Endothelial cell (in vitro differentiated cells): ENCODE data around the gene CHRNE. TPM values are rescaled to one million over a fixed set of nuclear protein-coding genes. Genes with fewer than 3 reads are reported as not detected.

ENCODE experiments used
- DNase-seq: peaks from one replicate; pipeline ENCODE4 v3.0.0; 2021; ENCODE audit warnings: low spot score
- H3K27ac Mint-ChIP-seq: one replicate; pipeline ENCODE4 v1.8.0; 2021; ENCODE audit warnings: mixed read lengths, inconsistent platforms; ENCODE audit not compliant: unreplicated experiment
- H3K27me3 Mint-ChIP-seq: one replicate; pipeline ENCODE4 v1.8.0; 2021; ENCODE audit warnings: mild to moderate bottlenecking, moderate library complexity, mixed read lengths, inconsistent platforms; ENCODE audit not compliant: unreplicated experiment
- H3K36me3 Mint-ChIP-seq: one replicate; pipeline ENCODE4 v1.8.0; 2021; ENCODE audit warnings: mild to moderate bottlenecking, low read depth, mixed read lengths, inconsistent platforms; ENCODE audit not compliant: unreplicated experiment
- H3K4me1 Mint-ChIP-seq: one replicate; pipeline ENCODE4 v1.8.0; 2021; ENCODE audit warnings: mild to moderate bottlenecking, mixed read lengths, inconsistent platforms; ENCODE audit not compliant: unreplicated experiment
- H3K4me3 Mint-ChIP-seq: one replicate; pipeline ENCODE4 v1.8.0; 2021; ENCODE audit warnings: mild to moderate bottlenecking, mixed read lengths, inconsistent platforms; ENCODE audit not compliant: unreplicated experiment
- H3K9me3 Mint-ChIP-seq: one replicate; pipeline ENCODE4 v1.8.0; 2021; ENCODE audit warnings: mixed read lengths, inconsistent platforms; ENCODE audit not compliant: unreplicated experiment
- total RNA-seq: library from RNA; stranded (reverse); fragmentation: NEBNext Ultra II Directional; extraction: Animal tissue kit (Norgen Biotek cat#: 25700); gene quantifications from one replicate; pipeline ENCODE4 v1.2.1, GENCODE V29; 2021; ENCODE audit not compliant: unreplicated experiment
- TF ChIP-seq, protein P1 (sequence below): fragments of 200-600 bp; sonication (generic); IDR thresholded peaks from one replicate; pipeline ENCODE4 v1.5.0; 2021; ENCODE audit warnings: antibody characterized with exemption; ENCODE audit not compliant: unreplicated experiment

Gene CHRNE
- total RNA-seq, 1 donor from 2014 or later, result 1.2 TPM

DNA sequence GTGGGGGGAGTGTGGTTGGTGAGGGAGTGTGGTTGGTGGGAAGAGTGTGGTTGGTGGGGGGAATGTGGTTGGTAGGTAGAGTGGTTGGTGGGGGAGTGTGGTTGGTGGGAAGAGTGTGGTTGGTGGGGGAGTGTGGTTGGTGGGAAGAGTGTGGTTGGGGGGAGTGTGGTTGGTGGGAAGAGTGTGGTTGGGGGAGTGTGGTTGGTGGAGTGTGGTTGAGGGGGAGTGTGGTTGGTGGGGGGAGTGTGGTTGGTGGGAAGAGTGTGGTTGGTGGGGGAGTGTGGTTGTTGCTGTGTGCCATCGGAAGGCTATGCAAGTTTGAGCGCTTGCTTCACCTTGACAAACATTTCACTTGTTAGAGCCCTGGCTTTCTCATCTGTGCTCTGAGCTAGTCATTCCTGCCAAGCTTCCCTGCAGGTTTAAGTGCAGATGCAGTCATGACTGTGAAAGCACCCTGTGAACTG lies 49.7 kb downstream of the CHRNE start:
- no peak overlapping the region for H3K4me3 Mint-ChIP-seq
- peaks cover 17% of the 10 kb centered on the region for H3K36me3 Mint-ChIP-seq
- H3K4me1 Mint-ChIP-seq, result peaks cover 60% of the 10 kb centered on the region
- no peaks in the 10 kb centered on the region for H3K9me3 Mint-ChIP-seq
- no peak for DNase-seq
- peaks cover 17% of the 10 kb centered on the region for H3K27me3 Mint-ChIP-seq
- TF ChIP-seq, protein P1, sequence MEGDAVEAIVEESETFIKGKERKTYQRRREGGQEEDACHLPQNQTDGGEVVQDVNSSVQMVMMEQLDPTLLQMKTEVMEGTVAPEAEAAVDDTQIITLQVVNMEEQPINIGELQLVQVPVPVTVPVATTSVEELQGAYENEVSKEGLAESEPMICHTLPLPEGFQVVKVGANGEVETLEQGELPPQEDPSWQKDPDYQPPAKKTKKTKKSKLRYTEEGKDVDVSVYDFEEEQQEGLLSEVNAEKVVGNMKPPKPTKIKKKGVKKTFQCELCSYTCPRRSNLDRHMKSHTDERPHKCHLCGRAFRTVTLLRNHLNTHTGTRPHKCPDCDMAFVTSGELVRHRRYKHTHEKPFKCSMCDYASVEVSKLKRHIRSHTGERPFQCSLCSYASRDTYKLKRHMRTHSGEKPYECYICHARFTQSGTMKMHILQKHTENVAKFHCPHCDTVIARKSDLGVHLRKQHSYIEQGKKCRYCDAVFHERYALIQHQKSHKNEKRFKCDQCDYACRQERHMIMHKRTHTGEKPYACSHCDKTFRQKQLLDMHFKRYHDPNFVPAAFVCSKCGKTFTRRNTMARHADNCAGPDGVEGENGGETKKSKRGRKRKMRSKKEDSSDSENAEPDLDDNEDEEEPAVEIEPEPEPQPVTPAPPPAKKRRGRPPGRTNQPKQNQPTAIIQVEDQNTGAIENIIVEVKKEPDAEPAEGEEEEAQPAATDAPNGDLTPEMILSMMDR, result no peak
- H3K27ac Mint-ChIP-seq, result no peak overlapping the region

DNA sequence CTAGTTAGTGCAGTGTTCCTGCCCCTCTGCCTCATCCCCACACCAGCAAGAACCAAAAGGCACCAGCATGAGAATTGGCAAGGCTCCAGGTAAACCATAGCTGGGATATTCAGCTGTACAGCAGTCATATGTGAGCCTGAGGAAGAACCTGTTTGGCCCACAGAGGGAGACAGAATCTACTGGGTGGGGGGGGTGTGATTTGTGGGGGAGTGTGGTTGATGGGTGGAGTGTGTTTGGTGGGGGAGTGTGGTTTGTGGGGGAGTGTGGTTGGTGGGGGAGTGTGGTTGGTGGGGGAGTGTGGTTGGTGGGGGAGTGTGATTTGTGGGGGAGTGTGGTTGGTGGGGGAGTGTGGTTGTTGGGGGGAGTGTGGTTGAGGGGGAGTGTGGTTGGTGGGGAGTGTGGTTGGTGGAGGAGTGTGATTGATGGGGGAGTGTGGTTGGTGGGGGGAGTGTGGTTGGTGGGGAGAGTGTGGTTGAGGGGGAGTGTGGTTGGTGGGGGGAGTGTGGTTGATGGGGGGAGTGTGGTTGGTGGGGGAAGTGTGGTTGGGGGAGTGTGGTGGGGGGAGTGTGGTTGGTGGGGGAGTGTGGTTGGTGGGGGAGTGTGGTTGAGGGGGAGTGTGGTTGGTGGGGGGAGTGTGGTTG lies 50.2 kb downstream of the CHRNE start:
- Mint-ChIP-seq H3K27ac (no peak overlapping the region), H3K27me3 (peaks cover 16% of the 10 kb centered on the region), H3K4me1 (peaks cover 60% of the 10 kb centered on the region), H3K9me3 (no peaks in the 10 kb centered on the region), H3K36me3 (peaks cover 16% of the 10 kb centered on the region), H3K4me3 (no peak overlapping the region)
- DNase-seq, result no peak
- TF ChIP-seq, protein P1, result no peak

DNA sequence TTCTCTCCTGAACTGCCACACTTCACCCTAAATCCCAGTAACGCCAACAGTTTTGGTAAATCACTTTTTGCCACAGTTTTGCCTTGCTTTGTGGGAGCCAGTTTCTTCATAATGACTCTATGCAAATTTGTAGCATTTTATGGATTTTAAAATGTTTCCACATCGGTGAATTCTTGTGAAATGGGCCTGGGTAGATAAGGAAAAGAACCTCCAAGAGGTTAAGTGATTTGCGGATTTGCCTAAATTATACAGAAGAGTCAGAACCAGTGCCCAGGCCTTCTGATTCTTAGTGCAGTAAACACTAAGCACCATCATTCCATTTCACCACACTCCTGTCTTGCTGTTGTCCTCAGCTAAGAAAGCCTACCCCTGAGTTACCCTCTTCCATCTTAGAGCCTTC lies 51.8 kb downstream of the CHRNE start:
- no peaks in the 10 kb centered on the region for H3K9me3 Mint-ChIP-seq
- H3K27me3 Mint-ChIP-seq, result peaks cover 8% of the 10 kb centered on the region
- H3K4me3 Mint-ChIP-seq, result no peak overlapping the region
- peak overlapping the region; percentile 55 for H3K27ac Mint-ChIP-seq
- TF ChIP-seq, protein P1, result no peak
- DNase-seq, result no peak
- H3K36me3 Mint-ChIP-seq, result peaks cover 13% of the 10 kb centered on the region
- peaks cover 48% of the 10 kb centered on the region for H3K4me1 Mint-ChIP-seq

DNA sequence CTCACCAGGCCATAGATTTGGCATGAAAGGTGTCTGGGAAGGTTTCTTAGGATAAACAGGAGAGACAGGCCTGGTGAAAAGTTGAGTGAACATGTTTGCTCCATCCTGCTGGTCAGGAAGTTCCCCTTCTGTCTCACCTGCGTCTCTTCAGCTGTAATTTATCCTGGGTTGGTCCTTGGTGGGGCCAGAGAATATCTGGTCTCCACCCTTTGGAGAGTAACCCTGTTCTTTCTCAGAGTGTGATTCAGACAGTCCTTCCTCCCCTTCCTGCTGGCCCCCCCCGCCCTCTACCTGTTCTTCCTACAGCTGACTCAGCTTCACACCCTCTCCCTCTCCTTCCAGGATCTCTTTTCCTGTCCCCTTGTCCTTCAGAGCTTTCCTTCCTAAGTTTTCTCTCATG lies 52.7 kb downstream of the CHRNE start:
- DNase-seq, result no peak
- H3K27ac Mint-ChIP-seq, result no peak overlapping the region
- H3K27me3 Mint-ChIP-seq, result peaks cover 7% of the 10 kb centered on the region
- H3K9me3 Mint-ChIP-seq, result no peaks in the 10 kb centered on the region
- no peak overlapping the region for H3K4me3 Mint-ChIP-seq
- H3K36me3 Mint-ChIP-seq, result peaks cover 13% of the 10 kb centered on the region
- TF ChIP-seq, protein P1, result no peak
- H3K4me1 Mint-ChIP-seq, result peaks cover 46% of the 10 kb centered on the region

DNA sequence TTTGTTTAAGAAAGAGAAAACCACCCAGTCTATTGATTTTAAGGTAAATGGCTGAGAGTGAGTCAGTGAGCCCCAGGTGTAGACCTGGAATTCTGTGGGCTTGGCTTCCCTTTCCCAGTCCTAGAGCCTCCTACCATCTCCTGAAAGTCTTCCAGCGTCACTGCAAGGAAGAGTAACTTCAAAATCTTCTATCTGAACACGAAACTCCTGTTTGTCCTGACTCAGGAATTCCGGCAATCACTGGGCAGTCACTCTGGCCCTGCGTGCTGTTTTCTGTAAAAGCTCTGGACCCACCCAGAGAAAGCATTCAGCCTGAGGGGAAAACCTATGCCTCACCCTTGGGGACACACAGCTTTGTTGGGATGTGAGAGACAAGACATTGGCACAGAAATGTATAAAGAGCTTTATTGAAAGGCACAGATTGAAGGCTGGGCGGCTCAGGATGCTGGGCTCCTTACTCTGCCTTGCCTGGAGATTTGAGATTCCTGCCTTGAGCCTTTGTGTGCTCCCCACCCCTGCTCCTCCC lies 53.8 kb downstream of the CHRNE start:
- peaks cover 41% of the 10 kb centered on the region for H3K4me1 Mint-ChIP-seq
- no peak overlapping the region for H3K4me3 Mint-ChIP-seq
- peaks cover 4% of the 10 kb centered on the region for H3K27me3 Mint-ChIP-seq
- no peak for DNase-seq
- TF ChIP-seq, protein P1, result no peak
- peak overlapping the region; percentile 18 for H3K27ac Mint-ChIP-seq
- peaks cover 13% of the 10 kb centered on the region for H3K36me3 Mint-ChIP-seq
- H3K9me3 Mint-ChIP-seq, result no peaks in the 10 kb centered on the region

Other genes starting within 250 kb of the CHRNE start
- gene PELP1, start 199.0 kb downstream of the CHRNE start, total RNA-seq, result 118 TPM
- gene ARRB2, start 192.5 kb downstream of the CHRNE start, total RNA-seq, result 51.1 TPM
- gene MED11, start 171.7 kb downstream of the CHRNE start, total RNA-seq, result 10.5 TPM
- not detected for gene ZMYND15, start 163.3 kb downstream of the CHRNE start, total RNA-seq
- 0.13 TPM for gene CXCL16, start 163.2 kb downstream of the CHRNE start, total RNA-seq
- gene TM4SF5, start 131.2 kb downstream of the CHRNE start, total RNA-seq, result not detected
- gene VMO1, start 116.7 kb downstream of the CHRNE start, total RNA-seq, result 2.9 TPM
- not detected for gene GLTPD2, start 114.1 kb downstream of the CHRNE start, total RNA-seq
- gene PSMB6, start 106.9 kb downstream of the CHRNE start, total RNA-seq, result 185 TPM
- 86.5 TPM for gene PLD2, start 95.9 kb downstream of the CHRNE start, total RNA-seq
- 176 TPM for gene MINK1, start 69.8 kb downstream of the CHRNE start, total RNA-seq
- 2.3 TPM for gene C17orf107, start 3.6 kb downstream of the CHRNE start, total RNA-seq
- 1.3 TPM for gene GP1BA, start 29.2 kb upstream of the CHRNE start, total RNA-seq
- gene SLC25A11, start 36.9 kb upstream of the CHRNE start, total RNA-seq, result 47.5 TPM
- 92.3 TPM for gene RNF167, start 37.2 kb upstream of the CHRNE start, total RNA-seq
- 874 TPM for gene PFN1, start 45.4 kb upstream of the CHRNE start, total RNA-seq
- gene ENO3, start 48.0 kb upstream of the CHRNE start, total RNA-seq, result 7.3 TPM
- gene SPAG7, start 64.7 kb upstream of the CHRNE start, total RNA-seq, result 67.3 TPM
- 42.3 TPM for gene CAMTA2, start 84.6 kb upstream of the CHRNE start, total RNA-seq
- 2.2 TPM for gene INCA1, start 94.4 kb upstream of the CHRNE start, total RNA-seq
- 127 TPM for gene KIF1C, start 94.9 kb upstream of the CHRNE start, total RNA-seq
- 0.21 TPM for gene SLC52A1, start 132.3 kb upstream of the CHRNE start, total RNA-seq
- gene ZFP3, start 175.4 kb upstream of the CHRNE start, total RNA-seq, result 0.38 TPM
- 43.0 TPM for gene ZNF232, start 208.8 kb upstream of the CHRNE start, total RNA-seq
- 5.6 TPM for gene USP6, start 212.9 kb upstream of the CHRNE start, total RNA-seq